ENCODE data around the gene SHISA5.

DNA sequence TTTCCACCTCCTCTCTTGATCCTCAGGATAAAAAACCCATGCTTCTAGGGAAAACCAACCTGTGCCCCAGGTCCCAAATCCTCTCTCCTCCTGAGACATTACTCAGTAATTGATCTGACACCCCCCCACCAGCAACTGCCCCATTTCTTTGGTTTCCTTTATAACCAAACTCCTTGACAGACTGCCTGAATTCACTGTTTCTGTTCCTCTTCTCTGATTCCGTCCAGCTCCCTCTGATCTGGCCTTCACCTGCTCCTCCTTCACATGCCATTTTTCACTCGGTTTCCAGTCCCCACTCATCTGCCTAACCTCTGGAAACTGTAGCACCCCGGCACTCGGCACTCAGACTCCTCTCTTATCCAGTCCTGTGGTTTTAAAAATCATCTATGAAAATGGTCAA, 66.2 kb downstream of the SHISA5 start:
- TF ChIP-seq POLR2AphosphoS5 (IDR thresholded peaks at IDR 0.05; ENCODE audit: borderline replicate concordance, low read depth, low read length) (no peak), EZH2 (IDR thresholded peaks at IDR 0.05) (no peak)

Measured in SK-N-MC (cell line).